ENCODE measurements around the gene PLCG2.

- TF ChIP-seq CTCF (conservative IDR thresholded peaks at IDR 0.05; ENCODE audit: low read length) (no peak), EZH2phosphoT487 (IDR thresholded peaks at IDR 0.05; ENCODE audit: borderline replicate concordance, low read depth, low read length) (no peak)
Observed at GRCh38 chr16:81778861-81779535, at the start of gene PLCG2.

Data from OCI-LY7 (cell line).